Gastroesophageal sphincter (tissue), 3 donors: ENCODE results near the gene SHISA7.

Experiments
- CTCF ChIP-seq, 4 experiments: fragments of 200-600 bp in 2 of 4; fragments of 450-650 bp in 2 of 4; sonication (generic) in 1 of 4; IDR thresholded peaks; one replicate each; pipeline ENCODE4 v1.5.1; 2017 to 2019; ENCODE audit warnings: antibody characterized with exemption in 4 of 4, mild to moderate bottlenecking in 2 of 4, moderate library complexity in 2 of 4
- POLR2A ChIP-seq, 2 donors: fragments of 450-650 bp; IDR thresholded peaks; one replicate each; pipeline ENCODE4 v1.6.1; 2017; ENCODE audit warnings: antibody characterized with exemption in 2 of 2, mild to moderate bottlenecking in 2 of 2, moderate library complexity in 1 of 2

DNA sequence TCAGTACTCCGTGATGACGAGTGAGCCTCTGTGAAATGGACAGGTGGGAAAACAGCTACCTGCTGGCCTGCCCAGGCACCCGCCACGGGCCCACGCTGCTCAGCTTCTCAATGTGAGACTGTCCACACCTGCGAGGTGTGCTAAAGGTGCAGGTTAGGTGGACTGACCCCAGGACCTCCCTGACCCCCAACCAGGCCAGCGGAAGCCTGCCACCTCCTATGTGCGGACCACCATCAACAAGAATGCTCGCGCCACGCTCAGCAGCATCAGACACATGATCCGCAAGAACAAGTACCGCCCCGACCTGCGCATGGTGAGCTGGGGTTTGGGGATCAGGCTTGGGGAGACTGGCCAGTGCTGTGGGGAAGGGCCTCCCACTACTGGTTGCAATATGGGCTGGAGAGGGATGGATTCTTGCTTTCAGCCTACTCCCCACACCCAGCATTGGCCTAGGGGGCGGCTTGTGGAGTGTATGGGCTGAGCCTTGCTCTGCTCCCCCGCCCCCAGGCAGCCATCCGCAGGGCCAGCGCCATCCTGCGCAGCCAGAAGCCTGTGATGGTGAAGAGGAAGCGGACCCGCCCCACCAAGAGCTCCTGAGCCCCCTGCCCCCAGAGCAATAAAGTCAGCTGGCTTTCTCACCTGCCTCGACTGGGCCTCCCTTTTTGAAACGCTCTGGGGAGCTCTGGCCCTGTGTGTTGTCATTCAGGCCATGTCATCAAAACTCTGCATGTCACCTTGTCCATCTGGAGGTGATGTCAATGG, 55.2 kb downstream of the SHISA7 start:
- TF ChIP-seq CTCF (IDR thresholded peaks at IDR 0.05) (no peak), POLR2A (IDR thresholded peaks at IDR 0.05) (no peak)
